ENCODE results near the gene MAP3K7CL. TPM values are rescaled to one million over a fixed set of nuclear protein-coding genes. Genes with fewer than 3 reads are reported as not detected.
A peak's percentile ranks its signal among the peaks of the same experiment; 100 is the strongest.

The MAP3K7CL gene
- total RNA-seq, 4 donors from 2014 or later = 1.5 to 2.6 (median 2.2) TPM

DNA sequence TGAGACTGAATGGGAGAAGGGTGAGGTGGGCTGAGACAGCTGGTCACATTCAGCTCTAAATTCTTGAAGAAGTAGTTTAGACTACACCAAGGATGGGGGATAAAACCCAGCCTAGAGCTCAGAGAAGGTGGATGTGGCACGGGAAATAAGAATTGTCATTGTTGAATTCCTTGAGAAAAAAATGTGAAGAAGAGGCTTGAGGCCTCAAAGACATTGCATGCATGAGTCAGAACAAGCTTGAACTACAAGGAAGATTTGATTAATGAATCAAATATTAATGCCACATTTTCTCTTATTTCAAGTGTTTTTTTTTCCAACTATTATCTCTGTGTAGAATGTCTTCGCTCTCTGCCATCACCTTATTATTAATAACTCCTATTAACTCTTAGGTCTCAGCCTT, 58.9 kb downstream of the MAP3K7CL start:
- WGBS, 2 donors (ENCODE audit: low coverage in 1 of 2) = 80 to 89% methylated on average over 2 of the region's 2 CpGs
- peaks cover 0 to 19% (median 2%) of the 10 kb centered on the region in 3 donors for H3K4me1 ChIP-seq

DNA sequence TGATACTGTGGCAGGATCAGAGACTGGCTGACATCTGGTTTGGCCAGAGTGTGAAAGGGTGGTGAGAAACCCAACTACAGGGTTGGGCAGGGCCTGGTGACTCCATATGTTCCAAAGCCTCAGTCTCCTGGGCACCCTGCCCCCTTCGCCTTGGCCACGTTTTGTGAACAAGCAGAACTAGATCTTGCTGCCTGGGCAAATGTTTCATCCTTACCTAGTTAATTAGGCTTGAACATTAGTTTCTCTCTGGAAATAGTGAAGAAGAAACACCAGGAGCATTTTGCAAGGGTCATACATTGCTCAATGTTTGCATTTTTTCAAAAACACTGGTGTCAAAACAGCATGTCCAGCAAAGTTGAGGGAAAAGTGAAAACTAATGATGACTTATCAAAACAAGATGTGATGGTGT, 60.5 kb downstream of the MAP3K7CL start:
- Histone ChIP-seq H3K36me3 (no peaks in the 10 kb centered on the region), H3K4me1 (peaks cover 0 to 27% (median 3%) of the 10 kb centered on the region in 3 donors), H3K9me3 (no peaks in the 10 kb centered on the region), H3K4me3 (no peak overlapping the region), H3K27me3 (no peaks in the 10 kb centered on the region), H3K27ac (no peak overlapping the region)
- peak; percentile 39 for ATAC-seq
- no peak for TF ChIP-seq EP300 (IDR thresholded peaks at IDR 0.05)
- WGBS, 2 donors (ENCODE audit: low coverage in 1 of 2) = 83 to 85% methylated on average over 2 of the region's 2 CpGs

More for the DNA sequence above, 58.9 kb downstream of the MAP3K7CL start:
- Histone ChIP-seq H3K27me3 (no peaks in the 10 kb centered on the region), H3K9me3 (no peaks in the 10 kb centered on the region), H3K27ac (no peak overlapping the region), H3K36me3 (no peaks in the 10 kb centered on the region), H3K4me3 (no peak overlapping the region)
- no peak for TF ChIP-seq EP300 (IDR thresholded peaks at IDR 0.05)
- no peak for ATAC-seq

GRCh38 chr21:29193072-29193471, 62.6 kb downstream of the MAP3K7CL start:
- no peaks in the 10 kb centered on the region for H3K27me3 ChIP-seq
- WGBS, 2 donors (ENCODE audit: low coverage in 1 of 2) = 64 to 78% methylated on average over 8 to 10 of the region's 10 CpGs
- no peak for ATAC-seq
- no peak overlapping the region for H3K4me3 ChIP-seq
- H3K9me3 ChIP-seq = no peaks in the 10 kb centered on the region
- no peaks in the 10 kb centered on the region for H3K36me3 ChIP-seq
- TF ChIP-seq CTCF (IDR thresholded peaks at IDR 0.05) (no peak), POLR2AphosphoS5 (IDR thresholded peaks at IDR 0.05) (no peak), EP300 (IDR thresholded peaks at IDR 0.05) (no peak)
- H3K4me1 ChIP-seq = peaks cover 0 to 28% (median 3%) of the 10 kb centered on the region in 3 donors
- H3K27ac ChIP-seq = peak overlapping the region in 1 of 4 donors; percentile 7

DNA sequence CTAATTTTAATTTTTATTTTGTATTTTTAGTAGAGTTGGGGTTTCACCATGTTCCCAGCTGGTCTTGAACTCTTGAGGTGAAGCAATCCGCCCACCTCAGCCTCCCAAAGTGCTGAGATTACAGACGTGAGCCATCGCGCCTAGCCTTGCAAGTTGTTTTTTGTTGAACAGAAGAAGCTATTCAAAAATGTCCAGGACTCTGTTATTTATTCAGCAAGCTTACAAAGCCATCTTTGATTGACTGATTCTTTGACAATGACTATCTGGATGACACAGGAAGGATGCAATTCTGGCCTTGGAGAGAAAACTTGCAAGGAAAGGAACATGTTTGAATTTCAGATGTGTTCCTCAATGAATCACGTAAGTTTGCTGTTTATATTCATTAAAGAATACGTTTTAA, 63.5 kb downstream of the MAP3K7CL start:
- TF ChIP-seq EP300 (IDR thresholded peaks at IDR 0.05) = no peak
- no peak for TF ChIP-seq CTCF (IDR thresholded peaks at IDR 0.05)
- TF ChIP-seq POLR2AphosphoS5 (IDR thresholded peaks at IDR 0.05) = no peak
- no peak for TF ChIP-seq POLR2A (IDR thresholded peaks at IDR 0.05)
- no peak overlapping the region for H3K27ac ChIP-seq

DNA sequence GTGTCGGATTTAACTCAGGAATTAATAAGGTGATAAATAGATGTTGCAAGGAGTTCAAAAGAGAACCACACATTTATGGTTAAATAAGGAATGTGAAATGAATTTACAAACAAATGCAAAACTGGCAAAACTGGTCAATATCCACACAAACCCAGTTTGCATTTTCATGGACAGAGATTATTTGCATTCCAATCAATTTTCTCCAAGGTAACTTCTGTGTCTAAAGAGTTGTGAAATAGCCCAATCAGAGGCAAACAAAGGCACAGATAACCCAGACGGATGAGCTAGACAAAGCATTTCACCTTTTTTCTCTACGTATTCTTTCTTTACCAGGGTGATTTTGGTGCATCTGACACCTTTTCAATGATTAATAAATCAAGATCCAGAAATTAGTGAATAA, 63.9 kb downstream of the MAP3K7CL start:
- no peak for TF ChIP-seq POLR2A (IDR thresholded peaks at IDR 0.05)
- no peak for TF ChIP-seq EP300 (IDR thresholded peaks at IDR 0.05)
- no peak for TF ChIP-seq CTCF (IDR thresholded peaks at IDR 0.05)
- no peak for TF ChIP-seq POLR2AphosphoS5 (IDR thresholded peaks at IDR 0.05)
- H3K27ac ChIP-seq = no peak overlapping the region
- H3K9me3 ChIP-seq = no peaks in the 10 kb centered on the region
- no peaks in the 10 kb centered on the region for H3K36me3 ChIP-seq
- peaks cover 0 to 23% (median 3%) of the 10 kb centered on the region in 3 donors for H3K4me1 ChIP-seq
- no peak overlapping the region for H3K4me3 ChIP-seq
- no peak for ATAC-seq
- no peaks in the 10 kb centered on the region for H3K27me3 ChIP-seq
- WGBS, 2 donors (ENCODE audit: low coverage in 1 of 2) = 80 to 81% methylated on average over 2 to 3 of the region's 3 CpGs

More for the DNA sequence above, 63.5 kb downstream of the MAP3K7CL start:
- Histone ChIP-seq H3K4me3 (no peak overlapping the region), H3K4me1 (peaks cover 0 to 23% (median 3%) of the 10 kb centered on the region in 3 donors), H3K27me3 (no peaks in the 10 kb centered on the region), H3K9me3 (no peaks in the 10 kb centered on the region), H3K36me3 (no peaks in the 10 kb centered on the region)
- WGBS, 2 donors (ENCODE audit: low coverage in 1 of 2) = 67% methylated on average over 1 to 6 of the region's 6 CpGs
- ATAC-seq = no peak

- Histone ChIP-seq H3K27ac (no peak overlapping the region), H3K36me3 (no peaks in the 10 kb centered on the region), H3K4me1 (peaks cover 0 to 23% (median 3%) of the 10 kb centered on the region in 3 donors), H3K4me3 (no peak overlapping the region), H3K27me3 (no peaks in the 10 kb centered on the region), H3K9me3 (no peaks in the 10 kb centered on the region)
- no peak for ATAC-seq
- TF ChIP-seq POLR2A (IDR thresholded peaks at IDR 0.05) = no peak
- TF ChIP-seq EP300 (IDR thresholded peaks at IDR 0.05) = no peak
- no peak for TF ChIP-seq POLR2AphosphoS5 (IDR thresholded peaks at IDR 0.05)
- TF ChIP-seq CTCF (IDR thresholded peaks at IDR 0.05) = no peak
- 72% methylated on average over 3 of the region's 3 CpGs for WGBS, 2 donors (ENCODE audit: low coverage in 1 of 2)
These were observed 64.4 kb downstream of the MAP3K7CL start for GRCh38 chr21:29194847-29195246.
